Measurements from ENCODE around the gene PRR30.

GRCh38 chr2:27149570-27150405 lies 10.6 kb upstream of the PRR30 start:
- TF ChIP-seq ZNF549 (tag by site-specific recombination; IDR thresholded peaks at IDR 0.05) (no peak), ZNF112 (tag by site-specific recombination; IDR thresholded peaks at IDR 0.05) (no peak), CTCF (tag by site-specific recombination; IDR thresholded peaks at IDR 0.05) (no peak), ZNF335 (tag by site-specific recombination; conservative IDR thresholded peaks at IDR 0.05) (no peak), ZNF513 (tag by site-specific recombination; IDR thresholded peaks at IDR 0.05) (no peak), ZNF555 (tag by site-specific recombination; conservative IDR thresholded peaks at IDR 0.05) (no peak), YY1 (tag by site-specific recombination; IDR thresholded peaks at IDR 0.05) (no peak), ZNF140 (tag by site-specific recombination; IDR thresholded peaks at IDR 0.05) (no peak), BCL11A (tag by site-specific recombination; IDR thresholded peaks at IDR 0.05; ENCODE audit: low read depth) (no peak), ATF2 (tag by site-specific recombination; IDR thresholded peaks at IDR 0.05; ENCODE audit: low read depth) (no peak), ZSCAN16 (tag by site-specific recombination; IDR thresholded peaks at IDR 0.05) (no peak), ZNF398 (tag by site-specific recombination; IDR thresholded peaks at IDR 0.05) (no peak), ZNF146 (tag by site-specific recombination; IDR thresholded peaks at IDR 0.05) (no peak)
